Measurements from ENCODE around the gene RPL36. TPM values are rescaled to one million over a fixed set of nuclear protein-coding genes. Genes with fewer than 3 reads are reported as not detected.

RPL36 gene
- total RNA-seq, 4 donors from 2014 or later = 329 to 784 (median 462) TPM

DNA sequence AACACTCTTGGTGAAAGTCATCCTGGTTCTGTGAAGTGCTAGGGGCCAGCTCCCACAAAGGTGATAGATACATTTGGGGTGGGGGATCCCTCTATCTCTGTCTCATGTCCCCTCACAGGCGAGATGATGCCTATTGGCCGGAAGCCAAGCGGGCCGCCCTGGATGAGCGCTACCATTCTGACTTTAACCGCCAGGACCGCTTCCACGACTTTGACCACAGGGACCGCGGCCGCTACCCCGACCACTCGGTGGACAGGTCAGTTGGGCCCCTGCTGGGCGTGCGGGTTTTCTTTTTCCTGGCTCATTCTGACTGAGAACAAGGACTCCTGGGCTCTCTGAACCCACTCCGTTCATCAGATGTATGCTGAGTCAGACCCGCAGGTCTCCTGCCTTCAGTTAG, 26.2 kb upstream of the RPL36 start:
- no peaks in the 10 kb centered on the region for H3K27me3 ChIP-seq
- intact Hi-C loops (cut with DNase I; ENCODE audit: low total_unique reads) (no loop called here), in situ Hi-C loops (cut with MboI; ENCODE audit: low sequenced_read_pairs in 4 of 4) (no loop called here)
- DNase-seq (no peak), ATAC-seq (no peak)
- H3K27ac ChIP-seq = peak overlapping the region; percentile 41 to 76 (median 68)
- peaks cover 3 to 100% of the 10 kb centered on the region in 2 donors for H3K36me3 ChIP-seq
- TF ChIP-seq POLR2A (IDR thresholded peaks at IDR 0.05) = no peak
- TF ChIP-seq, protein P1, sequence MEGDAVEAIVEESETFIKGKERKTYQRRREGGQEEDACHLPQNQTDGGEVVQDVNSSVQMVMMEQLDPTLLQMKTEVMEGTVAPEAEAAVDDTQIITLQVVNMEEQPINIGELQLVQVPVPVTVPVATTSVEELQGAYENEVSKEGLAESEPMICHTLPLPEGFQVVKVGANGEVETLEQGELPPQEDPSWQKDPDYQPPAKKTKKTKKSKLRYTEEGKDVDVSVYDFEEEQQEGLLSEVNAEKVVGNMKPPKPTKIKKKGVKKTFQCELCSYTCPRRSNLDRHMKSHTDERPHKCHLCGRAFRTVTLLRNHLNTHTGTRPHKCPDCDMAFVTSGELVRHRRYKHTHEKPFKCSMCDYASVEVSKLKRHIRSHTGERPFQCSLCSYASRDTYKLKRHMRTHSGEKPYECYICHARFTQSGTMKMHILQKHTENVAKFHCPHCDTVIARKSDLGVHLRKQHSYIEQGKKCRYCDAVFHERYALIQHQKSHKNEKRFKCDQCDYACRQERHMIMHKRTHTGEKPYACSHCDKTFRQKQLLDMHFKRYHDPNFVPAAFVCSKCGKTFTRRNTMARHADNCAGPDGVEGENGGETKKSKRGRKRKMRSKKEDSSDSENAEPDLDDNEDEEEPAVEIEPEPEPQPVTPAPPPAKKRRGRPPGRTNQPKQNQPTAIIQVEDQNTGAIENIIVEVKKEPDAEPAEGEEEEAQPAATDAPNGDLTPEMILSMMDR (IDR thresholded peaks at IDR 0.05 in 4 of 5, conservative IDR thresholded peaks at IDR 0.05 in 1 of 5) = no peak
- H3K4me1 ChIP-seq = peaks cover 0 to 9% of the 10 kb centered on the region in 2 donors
- no peak overlapping the region for H3K4me3 ChIP-seq
- no peaks in the 10 kb centered on the region for H3K9me3 ChIP-seq

DNA sequence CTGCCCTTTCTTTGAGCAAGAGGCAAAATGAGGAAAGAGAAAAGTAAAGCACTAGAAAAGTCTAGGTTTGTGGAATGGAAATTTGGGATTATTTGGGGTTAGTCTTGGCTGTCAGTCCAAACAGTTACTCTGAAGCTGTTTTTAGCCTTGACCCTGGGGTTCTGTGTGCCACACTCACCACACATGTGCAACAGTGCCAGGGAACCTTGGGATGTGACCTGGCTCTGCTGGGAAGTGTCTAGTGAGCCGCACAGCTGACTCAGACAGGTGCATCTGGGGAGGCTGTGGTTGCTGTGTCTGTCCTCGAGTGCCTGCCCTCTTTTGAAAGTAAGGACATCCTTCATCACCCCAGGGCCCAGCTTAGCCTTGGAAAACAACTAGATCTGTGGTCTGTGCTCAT, 25.6 kb upstream of the RPL36 start:
- intact Hi-C loops (cut with DNase I; ENCODE audit: low total_unique reads) (no loop called here), in situ Hi-C loops (cut with MboI; ENCODE audit: low sequenced_read_pairs in 4 of 4) (no loop called here)
- Histone ChIP-seq H3K4me3 (no peak overlapping the region), H3K36me3 (peaks cover 3 to 100% of the 10 kb centered on the region in 2 donors), H3K27me3 (no peaks in the 10 kb centered on the region), H3K27ac (peak overlapping the region; percentile 50 to 76 (median 68)), H3K9me3 (no peaks in the 10 kb centered on the region), H3K4me1 (peaks cover 0 to 9% of the 10 kb centered on the region in 2 donors)
- ATAC-seq = peak; percentile 76 to 89
- peak; percentile 60 to 67 for DNase-seq
- TF ChIP-seq POLR2A (IDR thresholded peaks at IDR 0.05) = no peak
- TF ChIP-seq, protein P1 (IDR thresholded peaks at IDR 0.05 in 4 of 5, conservative IDR thresholded peaks at IDR 0.05 in 1 of 5) = no peak

DNA sequence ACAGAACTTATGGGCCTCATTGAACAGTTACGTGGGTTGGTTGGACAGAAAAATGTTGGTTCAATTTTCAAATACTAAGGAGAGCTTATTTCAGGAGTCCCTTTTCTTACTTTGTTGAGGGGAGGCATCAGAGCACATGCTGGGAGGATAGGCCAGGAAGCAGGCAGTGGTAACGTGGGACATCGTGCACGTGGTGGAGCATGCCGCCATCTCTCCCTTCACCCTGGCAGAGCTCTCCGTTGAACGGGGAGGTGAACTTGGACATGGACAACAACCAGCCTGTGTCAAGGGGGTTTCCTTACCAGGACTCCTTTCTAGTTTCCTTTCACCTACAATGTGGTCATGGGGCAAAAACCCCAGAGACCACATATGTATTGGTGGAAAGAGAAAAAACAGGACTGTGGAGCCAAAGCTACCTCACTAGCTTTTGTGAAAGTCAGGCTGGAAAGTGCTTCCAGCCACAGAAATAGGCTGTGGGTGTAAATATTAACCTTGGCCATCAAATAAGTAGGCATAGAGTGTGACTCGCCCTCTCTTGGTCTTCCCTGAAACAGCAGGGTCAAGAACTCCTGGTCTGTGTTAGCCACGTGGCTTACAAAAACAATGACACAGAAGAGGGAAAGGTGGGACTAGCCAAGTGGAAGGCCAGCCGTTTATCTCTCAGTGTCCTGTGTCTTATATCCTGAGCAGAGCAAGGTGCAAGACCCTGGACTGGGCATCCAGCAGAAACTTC, 24.1 kb upstream of the RPL36 start:
- H3K27me3 ChIP-seq = no peaks in the 10 kb centered on the region
- H3K27ac ChIP-seq = peak overlapping the region in 2 of 4 donors; percentile 49 to 76
- no peak overlapping the region for H3K4me3 ChIP-seq
- in situ Hi-C loops (cut with MboI; ENCODE audit: low sequenced_read_pairs in 4 of 4) = no loop called here
- intact Hi-C loops (cut with DNase I; ENCODE audit: low total_unique reads) = no loop called here
- DNase-seq = no peak
- H3K4me1 ChIP-seq = peaks cover 0 to 9% of the 10 kb centered on the region in 2 donors
- H3K9me3 ChIP-seq = no peaks in the 10 kb centered on the region
- peaks cover 3 to 90% of the 10 kb centered on the region in 2 donors for H3K36me3 ChIP-seq
- ATAC-seq = no peak
- no peak for TF ChIP-seq POLR2A (IDR thresholded peaks at IDR 0.05)
- TF ChIP-seq, protein P1 (IDR thresholded peaks at IDR 0.05 in 4 of 5, conservative IDR thresholded peaks at IDR 0.05 in 1 of 5) = no peak

DNA sequence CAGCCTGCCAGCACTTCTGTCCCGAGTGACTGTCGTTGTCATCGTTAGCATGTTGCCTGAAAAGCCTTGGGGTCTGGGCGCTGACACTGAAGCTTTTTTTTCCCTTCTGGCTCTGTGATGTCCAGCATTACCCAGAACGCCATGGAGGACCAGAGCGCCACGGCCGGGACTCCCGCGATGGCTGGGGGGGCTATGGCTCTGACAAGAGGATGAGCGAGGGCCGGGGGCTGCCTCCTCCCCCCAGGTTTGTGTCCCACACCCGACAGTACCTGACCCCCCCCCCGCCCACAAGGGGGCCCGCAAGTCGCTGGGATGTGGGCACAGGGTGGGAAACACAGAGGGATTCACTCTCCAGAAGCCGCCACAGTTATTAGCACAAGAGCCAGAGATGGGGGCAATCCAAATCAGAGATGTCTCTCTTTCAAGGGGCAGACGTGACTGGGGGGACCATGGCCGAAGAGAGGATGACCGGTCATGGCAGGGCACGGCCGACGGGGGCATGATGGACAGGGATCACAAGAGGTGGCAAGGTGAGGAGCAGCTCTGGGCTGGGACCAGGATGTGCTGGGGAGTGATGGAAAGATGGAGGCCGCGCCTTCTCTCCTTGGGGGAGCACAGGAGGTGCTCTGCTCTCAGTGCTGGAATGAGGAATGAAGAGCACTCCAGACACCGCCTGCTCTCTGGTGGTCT, 23.0 kb upstream of the RPL36 start:
- TF ChIP-seq POLR2A (IDR thresholded peaks at IDR 0.05) = no peak
- TF ChIP-seq, protein P1 (IDR thresholded peaks at IDR 0.05 in 4 of 5, conservative IDR thresholded peaks at IDR 0.05 in 1 of 5) = no peak
- no peak for DNase-seq
- H3K27me3 ChIP-seq = no peaks in the 10 kb centered on the region
- H3K4me3 ChIP-seq = no peak overlapping the region
- intact Hi-C loops (cut with DNase I; ENCODE audit: low total_unique reads) = no loop called here
- H3K36me3 ChIP-seq = peaks cover 3 to 79% of the 10 kb centered on the region in 2 donors
- H3K4me1 ChIP-seq = peaks cover 0 to 9% of the 10 kb centered on the region in 2 donors
- no peak for ATAC-seq
- H3K9me3 ChIP-seq = no peaks in the 10 kb centered on the region
- in situ Hi-C loops (cut with MboI; ENCODE audit: low sequenced_read_pairs in 4 of 4) = no loop called here
- H3K27ac ChIP-seq = no peak overlapping the region

All from gastrocnemius medialis (tissue), 4 donors.